CD4-positive, alpha-beta T cell treated with Interleukin-4 for 4 hours (primary cell): ENCODE measurements around the gene FTSJ1.

Source experiments
- DNase-seq: peaks from one replicate; pipeline ENCODE4 v3.0.0-alpha.2; 2020

The FTSJ1 gene

DNA sequence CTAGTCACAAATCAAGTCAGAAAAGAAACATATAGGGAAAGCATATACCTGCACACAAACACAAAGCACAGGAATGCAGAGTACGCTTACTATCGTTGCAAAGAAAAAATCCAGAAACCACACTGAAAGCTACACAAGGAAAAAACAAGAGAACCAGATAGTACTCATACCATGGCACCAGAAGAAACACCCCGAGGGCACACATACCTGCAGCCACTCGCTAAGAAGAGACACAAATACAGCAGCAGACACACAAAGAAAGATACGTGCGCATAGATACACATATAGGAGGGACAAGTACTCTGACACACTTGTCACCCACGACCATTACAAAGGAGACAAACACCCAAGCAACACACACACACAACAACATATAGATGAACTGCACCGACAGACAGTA lies 4.5 kb upstream of the FTSJ1 start:
- DNase-seq: no peak

DNA sequence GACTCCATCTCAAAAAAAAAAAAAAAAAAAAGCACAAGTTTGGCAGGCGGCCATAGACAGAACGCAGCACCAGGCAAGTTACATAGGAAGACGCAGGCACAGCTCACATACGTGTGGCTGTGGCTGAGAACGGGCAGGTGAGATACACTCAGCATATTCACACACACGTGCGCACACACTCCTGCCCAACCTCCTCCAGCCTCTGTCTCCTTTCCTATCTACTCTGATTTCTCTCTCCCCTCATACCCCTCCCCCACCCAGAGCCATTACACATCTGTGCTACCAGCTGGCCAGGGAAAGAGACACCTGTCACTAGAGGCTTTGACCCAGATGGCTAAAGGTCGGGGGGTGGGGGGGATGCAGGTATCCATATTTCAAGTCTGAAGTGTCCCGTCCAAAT lies 3.8 kb upstream of the FTSJ1 start:
- DNase-seq: no peak

DNA sequence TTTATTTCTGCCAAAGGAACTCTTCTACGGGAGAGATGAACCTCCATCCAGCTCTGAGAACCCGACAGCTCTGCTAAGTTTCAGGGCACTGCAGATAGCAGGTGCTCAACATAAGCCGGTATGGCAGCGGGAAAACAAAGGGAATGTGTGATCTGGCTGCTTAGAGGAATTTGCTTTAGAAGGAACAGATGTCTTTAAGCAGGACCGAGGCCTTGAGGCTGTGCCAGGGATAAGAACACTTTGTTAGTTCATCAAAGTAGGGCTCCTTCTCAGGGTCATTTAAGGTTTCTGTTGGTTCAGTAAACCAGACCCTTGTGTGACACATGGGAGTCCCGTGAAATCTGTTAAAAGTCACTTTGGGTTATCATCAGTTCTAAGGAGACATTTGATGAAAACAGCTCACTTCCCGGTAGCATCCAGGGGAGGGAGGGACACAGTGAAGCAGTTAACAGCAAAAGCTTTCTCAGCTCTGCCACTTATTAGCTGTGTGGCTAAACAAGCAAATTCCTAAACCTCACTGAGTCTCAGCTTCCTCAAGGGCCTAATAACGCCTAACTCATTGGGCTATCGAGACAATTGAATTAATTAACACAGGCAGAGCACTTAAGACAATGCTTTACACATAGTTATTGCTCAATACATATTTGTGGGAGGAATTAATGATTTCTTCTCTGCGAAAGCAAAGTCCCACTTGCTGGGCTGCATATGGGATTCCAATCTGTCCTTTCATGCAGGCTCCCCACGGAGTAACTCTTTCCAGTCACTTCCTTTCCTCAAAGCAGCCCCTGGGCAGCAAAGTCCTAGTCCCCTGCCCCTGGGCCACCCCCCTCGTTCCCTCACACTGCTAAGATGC lies 2.9 kb upstream of the FTSJ1 start:
- no peak for DNase-seq

DNA sequence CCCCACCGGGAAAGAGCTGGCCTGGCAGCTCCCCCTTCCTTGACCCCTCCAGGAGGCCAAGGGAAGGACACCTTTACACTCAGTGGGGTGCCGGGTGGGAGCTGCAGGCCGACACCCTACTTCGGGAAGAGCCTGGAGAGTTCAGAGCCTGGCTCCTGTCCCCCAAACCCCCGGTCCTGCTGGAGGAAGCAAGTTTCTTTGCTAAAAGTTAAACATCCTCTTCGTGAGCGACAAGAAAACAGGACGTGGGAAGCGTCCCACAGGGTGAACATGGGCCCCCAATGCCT lies 2.4 kb upstream of the FTSJ1 start:
- DNase-seq: no peak

DNA sequence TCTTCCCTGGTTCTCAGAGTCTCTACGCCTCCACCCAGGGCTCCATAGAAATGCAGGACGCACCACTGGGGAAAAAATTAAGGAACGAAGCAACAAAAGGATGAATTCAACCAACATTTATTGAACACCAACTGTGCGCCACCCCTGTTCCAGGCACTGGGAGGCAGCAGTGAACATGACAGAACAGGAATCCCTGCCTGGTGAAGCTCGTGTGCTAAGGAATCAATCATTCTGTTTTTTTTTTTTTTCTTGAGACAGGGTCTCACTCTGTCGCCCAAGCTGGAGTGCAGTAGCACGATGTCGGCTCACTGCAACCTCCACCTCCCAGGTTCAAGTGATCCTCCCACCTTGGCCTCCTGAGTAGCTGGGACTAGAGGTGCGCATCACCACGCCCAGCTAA lies 1.9 kb upstream of the FTSJ1 start:
- no peak for DNase-seq

DNA sequence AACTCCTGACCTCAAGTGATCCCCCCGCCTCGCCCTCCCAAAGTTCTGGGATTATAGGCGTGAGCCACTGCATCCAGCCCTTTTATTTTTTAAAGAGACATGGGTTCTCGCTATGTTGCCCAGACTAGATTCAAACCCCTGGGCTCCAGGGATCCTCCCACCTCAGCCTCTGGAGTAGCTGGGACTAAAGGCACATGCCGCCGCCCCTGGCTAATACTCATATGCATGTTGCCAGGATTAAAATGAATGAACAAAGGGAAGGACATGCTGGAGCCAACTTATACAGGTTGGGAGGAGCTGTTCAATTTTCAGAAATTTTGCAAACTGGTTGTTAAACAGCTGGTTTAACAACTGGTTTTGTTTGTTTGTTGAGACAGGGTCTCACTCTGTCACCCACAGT lies 1.4 kb upstream of the FTSJ1 start:
- DNase-seq: no peak

DNA sequence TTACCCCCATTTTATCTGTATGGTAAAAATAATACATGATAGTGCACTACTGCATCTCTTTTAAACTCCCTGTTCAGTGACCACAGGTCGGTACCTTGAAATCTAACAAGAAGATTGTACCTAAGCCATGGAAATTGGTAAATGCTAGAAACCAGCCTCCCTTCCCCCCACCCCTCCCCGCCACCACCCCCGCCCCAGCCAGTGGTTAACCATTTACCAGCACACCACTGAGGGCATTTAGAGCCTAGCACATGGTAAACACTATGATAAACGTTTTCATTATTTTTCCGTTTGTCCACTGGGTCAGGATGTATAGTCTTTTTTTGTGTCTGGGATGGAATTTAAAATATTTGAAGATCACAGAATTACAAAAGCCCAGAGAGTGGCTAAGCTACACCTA lies 703 bp upstream of the FTSJ1 start:
- DNase-seq: no peak

DNA sequence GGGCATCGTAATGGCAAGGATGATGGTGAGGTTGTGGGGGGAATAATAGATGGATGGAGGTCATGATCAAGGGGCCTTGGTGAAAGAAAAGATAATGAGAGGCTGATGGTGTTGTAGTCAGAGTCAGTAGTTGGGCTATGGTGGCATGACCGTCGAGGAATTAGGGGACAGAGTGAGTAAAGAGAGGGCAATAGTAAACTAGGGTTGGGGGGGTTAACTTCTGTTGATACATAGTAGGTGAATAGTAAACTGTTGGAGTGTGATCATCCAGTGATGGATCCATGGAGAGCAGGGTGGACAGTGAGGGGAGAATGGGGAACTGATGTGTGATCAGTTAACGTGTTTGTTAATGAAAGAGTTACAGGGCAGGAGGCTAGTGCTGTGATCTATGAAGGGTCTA lies 920 bp downstream of the FTSJ1 start:
- no peak for DNase-seq

DNA sequence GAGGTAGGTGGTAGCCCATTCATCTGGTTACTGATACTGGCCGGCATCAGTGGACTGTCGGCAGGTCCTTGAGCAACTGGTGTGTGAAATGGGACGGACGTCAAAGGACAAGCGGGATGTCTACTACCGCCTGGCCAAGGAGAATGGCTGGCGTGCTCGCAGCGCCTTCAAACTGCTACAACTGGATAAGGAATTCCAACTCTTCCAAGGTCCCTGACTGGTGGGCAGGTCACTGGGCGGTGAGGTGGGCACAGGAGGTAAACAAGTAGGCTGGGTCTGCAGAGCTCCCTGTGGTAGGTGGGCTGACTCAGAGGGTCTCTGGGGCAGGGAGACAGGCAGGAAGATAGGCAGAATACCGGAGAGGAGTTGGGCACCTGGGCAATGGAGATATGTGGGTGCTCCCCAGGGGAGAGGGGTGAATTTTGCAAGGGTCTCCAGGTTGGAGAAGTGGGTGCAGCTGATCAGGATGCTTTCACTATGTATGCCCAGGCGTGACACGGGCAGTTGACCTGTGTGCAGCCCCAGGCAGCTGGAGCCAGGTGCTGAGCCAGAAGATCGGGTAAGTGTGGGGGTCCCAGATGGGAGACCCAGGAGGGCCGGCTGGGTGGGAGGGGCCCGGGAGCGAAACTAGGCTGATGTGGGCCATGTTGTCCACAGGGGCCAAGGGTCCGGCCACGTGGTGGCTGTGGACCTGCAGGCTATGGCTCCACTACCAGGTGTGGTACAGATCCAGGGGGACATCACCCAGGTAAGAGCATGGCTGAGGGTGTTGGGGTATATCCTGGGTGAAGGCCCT lies 2.2 kb downstream of the FTSJ1 start:
- DNase-seq: no peak

DNA sequence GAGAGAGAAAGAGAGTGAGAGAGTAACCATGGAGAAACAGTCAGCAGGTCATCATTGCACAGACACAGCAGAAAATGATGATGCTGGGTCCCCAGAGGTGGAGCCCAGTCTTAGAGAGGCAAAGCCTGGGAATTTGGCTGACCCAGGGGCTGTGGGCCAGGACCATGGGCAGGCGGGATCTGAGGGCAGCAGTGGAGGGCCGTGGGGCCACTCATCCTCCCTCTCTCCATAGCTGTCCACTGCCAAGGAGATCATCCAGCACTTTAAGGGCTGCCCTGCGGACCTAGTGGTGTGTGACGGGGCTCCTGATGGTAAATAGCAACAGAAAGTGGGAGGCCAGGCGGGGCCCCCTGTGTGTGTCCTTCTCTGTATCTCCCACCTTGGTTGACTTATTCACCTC lies 2.8 kb downstream of the FTSJ1 start:
- DNase-seq: no peak

DNA sequence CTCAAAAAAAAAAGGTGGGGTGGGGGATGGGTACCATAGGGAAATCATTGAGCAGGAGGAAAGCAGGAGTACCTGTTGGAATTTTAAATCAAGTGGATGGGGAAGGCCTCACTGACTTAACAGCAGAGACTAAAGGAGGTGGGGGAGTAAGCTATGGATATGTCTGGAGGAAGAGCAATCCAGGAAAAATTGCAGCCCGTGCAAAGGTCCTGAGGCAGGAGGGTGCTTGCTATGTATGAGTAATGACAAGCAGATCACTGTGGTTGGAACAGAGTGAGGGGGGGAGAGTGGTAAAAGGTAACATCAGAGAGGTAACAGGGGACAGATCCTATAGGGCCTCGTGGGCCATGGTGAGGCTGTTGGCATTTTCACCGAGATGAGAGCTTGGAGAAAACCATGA lies 4.1 kb downstream of the FTSJ1 start:
- no peak for DNase-seq

DNA sequence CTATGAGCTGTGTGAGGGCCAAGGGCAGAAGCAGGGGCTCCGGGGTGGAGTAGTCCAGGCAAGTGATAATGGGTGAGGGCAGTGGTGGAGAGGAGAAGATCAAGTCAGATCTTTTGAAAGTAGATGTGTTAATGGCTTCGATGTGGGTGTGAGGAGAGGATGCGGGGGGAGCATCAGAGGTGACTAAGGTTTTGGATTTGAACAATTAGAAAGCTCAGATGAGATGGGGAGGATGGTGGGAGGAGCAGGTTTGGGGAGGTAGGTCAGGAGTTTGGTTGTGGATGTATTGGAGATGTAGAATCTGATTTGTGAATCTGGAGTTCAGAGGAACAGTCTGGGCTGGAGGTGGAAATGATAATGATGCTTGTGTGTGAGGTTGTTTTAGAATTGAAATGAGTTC lies 4.6 kb downstream of the FTSJ1 start:
- no peak for DNase-seq

DNA sequence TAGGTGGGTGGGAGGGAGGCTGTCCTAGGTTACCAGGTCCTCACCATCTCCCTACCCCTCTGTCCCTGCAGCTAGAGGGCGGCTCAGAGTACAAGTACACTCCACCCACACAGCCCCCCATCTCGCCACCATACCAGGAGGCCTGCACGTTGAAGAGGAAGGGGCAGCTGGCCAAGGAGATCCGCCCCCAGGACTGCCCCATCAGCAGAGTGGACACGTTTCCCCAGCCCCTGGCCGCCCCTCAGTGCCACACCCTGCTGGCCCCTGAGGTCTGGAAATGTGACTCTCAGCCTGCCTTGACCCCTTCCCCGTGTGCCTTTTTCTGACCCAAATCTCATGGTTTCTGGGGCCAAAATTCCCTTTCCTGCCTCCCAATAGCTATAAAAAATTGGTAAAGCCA lies 6.5 kb downstream of the FTSJ1 start:
- DNase-seq: no peak

DNA sequence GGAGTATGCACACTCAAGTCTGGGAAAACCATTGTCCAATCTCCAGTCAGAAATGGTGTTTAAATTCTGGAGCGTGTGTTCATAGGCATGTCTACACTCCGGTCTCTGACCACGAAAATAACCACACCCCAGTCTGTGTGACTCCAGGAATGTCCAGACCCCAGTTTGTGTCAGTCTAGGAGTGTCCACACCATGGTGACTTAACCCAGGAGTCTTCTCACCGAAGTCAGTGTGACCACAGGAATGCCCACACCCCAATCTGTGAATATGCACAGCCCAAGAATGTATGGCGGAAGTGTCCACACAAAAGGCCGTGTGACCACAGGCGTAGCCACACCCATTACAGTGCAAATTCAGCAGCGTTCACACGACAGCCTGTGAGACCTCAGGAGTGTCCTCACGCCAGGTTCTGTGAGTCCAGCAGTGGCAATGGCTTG lies 11.4 kb downstream of the FTSJ1 start:
- no peak for DNase-seq

DNA sequence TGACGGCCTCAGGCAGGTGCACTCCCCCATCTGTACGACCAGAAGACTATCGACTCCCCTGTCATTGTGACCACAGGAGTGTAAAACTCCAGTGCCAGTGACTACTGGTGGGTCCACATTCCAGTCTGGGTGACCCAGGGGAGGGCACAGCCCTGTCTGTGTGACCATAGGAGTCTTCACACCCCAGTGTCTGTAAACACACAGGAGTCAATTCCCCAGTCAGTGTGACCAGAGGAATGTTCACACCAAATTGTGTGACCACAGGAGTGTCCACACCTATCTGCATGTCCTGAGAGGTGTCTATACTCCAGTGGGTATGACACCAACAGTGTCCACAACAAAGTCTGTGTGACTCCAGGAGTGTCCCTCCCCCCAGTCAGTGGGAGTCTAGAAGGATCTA lies 12.0 kb downstream of the FTSJ1 start:
- no peak for DNase-seq

DNA sequence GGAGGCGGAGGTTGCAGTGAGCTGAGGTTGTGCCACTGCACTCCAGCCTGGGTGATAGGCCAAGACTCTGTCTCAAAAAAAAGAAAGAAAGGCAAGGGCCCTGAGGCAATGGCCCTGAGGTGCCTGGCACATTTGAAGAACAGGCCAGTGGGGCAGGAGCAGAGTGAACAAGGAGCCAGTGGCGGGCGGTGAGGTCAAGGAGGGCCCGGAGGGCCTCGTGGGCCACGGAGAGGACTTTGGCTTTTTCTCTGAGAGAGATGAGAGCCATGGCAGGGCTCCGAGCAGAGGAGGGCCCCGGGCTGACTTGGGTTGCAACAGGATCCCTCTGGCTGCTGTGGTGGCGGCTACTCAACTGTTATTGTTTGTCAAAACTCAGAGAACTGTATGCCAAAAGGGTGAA lies 13.3 kb downstream of the FTSJ1 start:
- no peak for DNase-seq

DNA sequence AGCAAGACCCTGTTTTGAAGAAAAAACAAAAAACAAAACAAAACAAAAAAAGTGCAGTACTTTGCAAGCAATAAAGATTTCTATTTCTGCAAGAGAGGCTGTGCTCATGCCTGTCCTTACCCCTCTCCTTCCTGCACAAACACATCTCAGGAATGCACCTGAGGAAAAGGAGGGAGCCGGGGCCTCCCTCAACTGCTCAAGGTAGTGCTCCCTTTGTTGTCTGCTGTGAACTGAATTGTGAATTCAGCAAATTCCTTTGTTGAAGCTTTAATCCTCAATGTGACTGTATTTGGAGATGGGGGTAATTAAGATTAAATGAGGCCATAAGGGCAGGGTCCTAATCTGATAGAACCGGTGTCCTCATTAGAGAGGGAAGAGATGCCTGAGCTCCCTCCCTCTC lies 13.9 kb downstream of the FTSJ1 start:
- DNase-seq: no peak

DNA sequence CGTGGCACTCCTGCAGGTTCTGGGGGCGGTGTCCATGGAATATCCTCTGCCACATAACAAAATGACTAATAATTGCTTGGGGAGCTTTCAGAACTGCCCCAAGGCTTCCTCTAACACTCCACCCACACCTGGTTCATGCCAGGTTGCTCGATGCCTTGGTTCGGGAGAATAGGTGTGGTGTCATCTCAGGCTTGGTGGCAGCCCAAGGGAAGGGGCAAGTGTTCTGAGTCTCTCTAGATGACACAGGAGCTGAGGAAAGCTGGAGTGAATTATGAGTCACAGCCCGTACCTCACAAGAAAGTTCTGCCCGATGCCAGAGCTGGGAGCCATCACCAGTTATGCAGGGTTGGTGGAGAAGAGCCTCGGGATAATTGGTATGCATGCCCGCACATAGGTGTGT lies 14.7 kb downstream of the FTSJ1 start:
- no peak for DNase-seq

DNA sequence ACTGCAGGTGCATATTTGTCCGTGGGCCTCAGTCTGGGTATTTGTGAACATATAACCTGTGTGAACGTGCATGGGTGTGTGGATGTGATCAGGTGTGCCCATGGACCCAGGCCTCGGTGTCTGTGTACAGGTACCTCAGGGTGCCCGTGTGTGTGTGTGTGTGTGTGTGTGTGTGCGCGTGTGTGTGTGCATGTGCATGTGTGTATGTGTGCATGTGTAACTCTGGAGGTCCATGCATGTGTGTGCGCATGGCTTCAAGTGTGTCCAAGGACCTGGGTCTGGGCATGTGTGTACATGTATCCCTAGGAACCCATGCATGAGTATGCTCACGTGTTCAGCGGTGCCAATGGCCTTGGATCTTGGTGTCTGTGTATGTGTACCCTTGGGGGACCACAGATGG lies 15.8 kb downstream of the FTSJ1 start:
- no peak for DNase-seq

DNA sequence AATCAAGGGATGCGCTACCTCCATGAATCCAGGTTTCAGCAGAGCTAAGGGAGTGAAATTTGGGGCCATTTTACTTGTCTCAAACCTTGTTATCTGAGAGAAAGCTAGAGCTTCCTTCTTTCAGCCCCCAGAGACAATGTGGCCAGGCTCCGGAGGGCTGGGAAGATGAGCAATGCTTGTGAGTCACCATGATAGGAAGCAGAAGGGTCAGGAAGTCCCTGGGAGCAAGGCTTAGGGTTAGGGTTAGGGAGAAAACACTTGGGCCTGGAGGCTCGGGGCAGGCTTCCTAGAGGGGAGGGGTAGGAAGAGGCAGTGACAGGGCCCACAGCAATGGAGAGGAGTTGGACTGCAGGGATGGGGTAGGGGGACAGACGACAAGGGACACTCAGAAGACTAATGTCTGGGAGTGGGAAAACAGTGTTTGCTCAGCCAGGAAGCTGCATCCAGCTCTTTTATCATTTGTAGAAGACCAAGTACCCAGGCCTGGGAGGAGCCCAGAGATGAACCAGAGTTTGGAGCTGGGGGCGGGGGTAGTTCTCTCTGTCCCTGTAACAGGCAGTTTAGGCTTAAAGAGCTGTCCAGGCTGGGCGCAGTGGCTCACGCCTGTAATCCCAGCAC lies 16.4 kb downstream of the FTSJ1 start:
- DNase-seq: no peak

DNA sequence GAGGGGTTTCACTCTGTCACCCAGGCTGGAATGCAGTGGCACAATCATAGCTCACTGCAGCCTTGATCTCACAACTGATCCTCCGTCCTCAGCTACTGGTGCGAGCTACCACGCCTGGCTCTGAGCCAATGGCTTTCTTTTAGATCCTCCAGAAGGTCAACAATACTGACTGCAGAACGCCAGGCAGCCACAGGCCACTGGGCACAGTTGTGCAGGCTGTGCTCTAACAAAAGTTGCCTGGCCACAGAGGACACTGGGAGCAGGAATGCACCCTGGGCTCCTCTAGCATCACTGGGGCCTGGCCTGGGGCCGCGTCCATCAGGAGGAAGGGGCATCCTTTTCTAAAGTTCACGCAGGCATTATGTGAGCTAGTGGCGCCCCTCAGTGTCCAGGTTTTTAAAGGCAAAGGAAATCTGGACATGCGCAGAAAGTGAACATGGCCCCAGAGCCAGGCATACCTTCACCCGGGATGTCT lies 17.9 kb downstream of the FTSJ1 start:
- DNase-seq: no peak

DNA sequence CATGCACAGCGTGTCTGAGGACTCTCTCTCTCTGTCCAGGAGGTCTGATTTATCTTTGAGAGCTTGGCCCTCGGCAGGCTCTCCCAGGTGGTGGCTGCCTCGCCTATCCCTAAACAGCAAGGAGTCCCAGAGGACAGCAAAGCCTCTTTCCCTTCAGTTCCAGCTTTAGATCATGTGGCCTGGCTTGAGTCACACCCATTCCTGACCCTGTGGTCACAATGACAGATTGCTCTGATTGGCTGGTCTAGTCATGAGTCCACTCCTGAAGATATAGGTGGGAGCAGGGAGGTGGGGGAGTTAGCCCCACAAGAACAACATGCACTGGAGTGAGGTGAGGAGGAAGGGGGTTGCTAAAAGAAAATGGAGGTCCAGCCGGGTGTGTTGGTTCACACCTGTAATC lies 20.7 kb downstream of the FTSJ1 start:
- no peak for DNase-seq

DNA sequence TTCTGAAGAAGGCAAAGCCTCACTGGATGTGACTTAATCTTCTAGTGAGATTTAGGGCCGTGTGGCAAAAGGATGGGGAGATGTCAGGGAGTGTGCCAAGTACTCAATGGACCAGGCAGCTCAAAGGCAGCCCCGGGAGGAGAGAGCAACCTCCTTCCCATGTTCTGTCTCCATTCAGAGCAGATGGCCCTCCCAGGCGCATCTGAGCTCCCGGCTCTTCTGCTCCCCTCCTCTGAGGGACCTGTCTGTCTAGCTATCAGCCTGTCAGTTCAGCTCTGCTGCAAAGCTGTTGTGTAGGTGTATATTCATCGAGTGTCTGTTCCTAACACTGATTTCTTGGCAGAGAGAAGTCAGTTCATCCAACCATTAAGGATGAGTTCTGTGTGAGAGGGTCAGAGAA lies 21.9 kb downstream of the FTSJ1 start:
- no peak for DNase-seq

DNA sequence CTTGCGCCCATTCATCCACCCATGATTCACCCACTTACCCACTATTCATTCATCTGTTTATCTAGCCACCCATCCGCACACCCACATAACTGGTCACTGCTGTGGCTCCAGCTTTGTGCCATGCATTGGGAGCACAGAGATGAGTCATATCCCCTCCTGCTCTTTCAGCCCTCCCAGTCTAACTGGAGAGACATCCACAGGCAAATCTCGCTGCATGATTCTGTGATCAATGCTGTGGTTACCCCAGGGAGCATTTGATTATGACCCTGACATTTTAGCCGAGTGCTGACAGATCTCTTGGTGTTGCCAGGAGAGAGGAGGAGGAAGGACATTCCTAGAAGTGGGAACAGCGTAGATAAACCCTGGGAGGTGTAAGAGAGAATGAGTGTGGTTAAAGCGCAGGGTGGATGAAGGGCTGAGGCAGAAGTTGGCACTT lies 22.4 kb downstream of the FTSJ1 start:
- no peak for DNase-seq
